ENCODE measurements around the gene GPR158.

Gene GPR158

GRCh38 chr10:25393621-25394020 lies 218.8 kb downstream of the GPR158 start:
- DNase-seq (ENCODE audit: low spot score): no peak

- no peak for DNase-seq (ENCODE audit: low spot score)
Observed at GRCh38 chr10:25398680-25399079, 223.9 kb downstream of the GPR158 start.

DNA sequence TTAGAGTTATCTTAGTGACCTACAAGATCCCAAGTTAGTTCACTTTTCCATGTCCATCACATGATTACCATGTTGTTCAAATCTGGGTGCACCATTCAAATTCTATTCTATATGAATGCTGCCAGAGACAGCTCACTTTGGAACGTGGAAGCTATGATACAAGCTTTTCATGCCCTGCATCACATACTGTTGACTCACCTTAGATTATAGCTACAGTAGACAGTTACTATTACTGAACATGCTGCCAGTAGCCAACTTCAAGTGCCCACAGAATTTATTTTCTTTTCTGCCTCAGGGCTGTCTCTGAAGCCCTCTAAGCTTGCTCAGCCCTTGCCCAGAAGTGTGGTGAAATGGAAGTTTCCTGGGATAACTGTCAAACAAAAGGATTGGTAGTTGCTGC lies 231.1 kb downstream of the GPR158 start:
- DNase-seq (ENCODE audit: low spot score): no peak

- no peak for DNase-seq (ENCODE audit: low spot score)
Observed at GRCh38 chr10:25417611-25418010, 242.8 kb downstream of the GPR158 start.

DNA sequence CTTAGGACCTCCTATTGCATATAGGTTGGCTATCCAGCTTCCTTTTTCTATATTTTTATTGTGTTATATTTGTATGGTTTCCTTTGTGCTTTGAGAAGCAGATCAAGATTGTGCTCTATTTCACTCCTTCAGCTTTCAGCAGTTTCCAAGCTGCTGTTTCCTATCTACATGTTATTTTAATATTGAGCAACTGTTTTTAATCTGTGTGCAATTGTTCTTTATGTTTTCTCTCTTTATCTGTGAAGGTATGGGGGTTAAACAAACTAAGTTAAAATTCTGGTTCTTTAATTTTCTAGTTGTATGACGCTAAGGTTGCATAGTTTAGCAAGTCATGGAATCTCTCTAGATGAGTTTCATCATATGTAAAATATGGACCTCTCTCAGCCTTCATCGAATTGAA lies 251.0 kb downstream of the GPR158 start:
- no peak for DNase-seq (ENCODE audit: low spot score)

GRCh38 chr10:25436431-25436830 lies 261.6 kb downstream of the GPR158 start:
- DNase-seq (ENCODE audit: low spot score): no peak

DNA sequence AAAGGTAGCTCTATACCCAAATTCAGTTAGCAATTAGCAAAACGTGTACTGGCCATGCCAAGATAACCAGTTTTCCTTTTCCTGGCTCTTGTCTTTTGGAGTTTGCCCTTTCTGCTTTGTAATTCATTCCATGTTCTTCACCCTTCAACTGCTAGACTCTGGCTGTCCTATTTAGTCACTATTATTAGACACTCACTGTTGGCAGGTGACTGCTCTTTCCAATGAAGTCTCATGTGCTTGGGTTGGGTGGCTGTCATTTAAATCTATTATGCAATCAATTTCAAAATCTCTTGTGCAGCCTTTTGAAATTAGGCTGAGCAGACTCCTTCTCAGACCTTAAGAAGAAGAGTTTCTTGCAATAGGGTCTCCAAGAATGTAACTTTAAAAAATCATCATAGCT lies 266.5 kb downstream of the GPR158 start:
- no peak for DNase-seq (ENCODE audit: low spot score)

GRCh38 chr10:25444266-25444665 lies 269.5 kb downstream of the GPR158 start:
- DNase-seq (ENCODE audit: low spot score): no peak

- DNase-seq (ENCODE audit: low spot score): no peak
Observed at GRCh38 chr10:25451401-25451800, 276.6 kb downstream of the GPR158 start.

DNA sequence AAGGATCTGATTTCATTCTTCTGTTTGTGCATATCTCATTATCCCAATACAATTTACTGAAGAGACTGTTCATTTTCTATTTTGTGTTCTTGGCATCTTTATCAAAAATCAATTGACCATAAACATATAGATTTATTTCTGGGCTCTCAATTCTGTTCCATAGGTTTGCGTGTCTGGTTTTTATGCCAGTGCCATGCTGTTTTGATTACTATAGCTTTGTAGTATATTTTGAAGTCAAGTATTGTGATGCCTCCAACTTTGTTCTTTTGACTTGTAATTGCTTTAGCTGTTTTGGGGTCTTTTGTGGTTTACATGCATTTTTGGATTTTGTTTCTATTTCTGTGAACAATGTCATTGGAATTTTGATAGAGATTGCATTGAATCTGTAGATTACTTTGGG lies 278.8 kb downstream of the GPR158 start:
- no peak for DNase-seq (ENCODE audit: low spot score)

DNA sequence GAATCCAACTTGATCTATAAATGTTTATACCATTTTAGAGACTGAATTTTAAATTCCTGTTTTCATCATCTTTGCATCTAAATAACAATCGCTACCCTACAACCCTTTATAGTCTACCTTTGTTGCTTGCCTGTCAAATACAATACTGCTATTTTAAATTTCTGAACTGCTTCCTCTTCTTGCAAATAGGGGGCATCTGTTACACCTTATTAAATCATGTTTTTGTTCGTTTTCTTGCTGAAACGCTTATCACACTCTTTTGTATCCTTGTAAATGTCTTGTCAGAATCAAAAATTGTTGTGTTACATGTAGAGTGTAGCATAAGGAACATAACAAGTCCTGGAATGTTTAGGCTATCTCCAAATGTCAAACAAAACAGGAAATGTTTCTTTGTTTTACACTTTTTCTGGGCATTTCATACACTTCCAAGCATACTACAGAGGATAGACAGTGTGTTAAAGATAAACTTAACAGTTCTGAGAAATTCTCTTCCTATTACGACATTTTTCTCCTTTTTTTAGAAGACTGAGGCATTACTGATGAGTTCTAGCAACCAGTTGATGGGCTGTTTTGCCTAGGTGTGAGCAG lies 281.3 kb downstream of the GPR158 start:
- no peak for DNase-seq (ENCODE audit: low spot score)

DNA sequence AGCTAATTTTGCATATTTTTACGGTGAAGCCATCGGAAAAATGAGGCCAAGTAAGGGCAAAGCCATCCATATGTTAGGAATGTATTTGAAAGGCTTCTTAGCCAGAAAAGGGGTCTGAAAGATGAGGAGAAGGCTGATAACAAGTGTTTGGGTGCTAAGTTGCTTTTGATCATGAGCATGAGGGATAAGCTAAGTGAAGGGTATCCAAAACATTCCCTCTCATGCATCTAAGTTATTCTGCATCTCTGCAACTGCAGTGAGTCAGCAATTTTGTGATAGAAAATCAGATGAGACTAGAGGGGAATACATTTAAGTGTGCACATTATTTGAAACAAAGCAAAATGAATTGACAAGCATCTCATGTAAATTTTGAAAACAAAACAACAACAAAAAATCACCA lies 282.8 kb downstream of the GPR158 start:
- no peak for DNase-seq (ENCODE audit: low spot score)

GRCh38 chr10:25465582-25466372 lies 291.0 kb downstream of the GPR158 start:
- DNase-seq (ENCODE audit: low spot score): no peak

- DNase-seq (ENCODE audit: low spot score): no peak
Observed at GRCh38 chr10:25467881-25468280, 293.1 kb downstream of the GPR158 start.

DNA sequence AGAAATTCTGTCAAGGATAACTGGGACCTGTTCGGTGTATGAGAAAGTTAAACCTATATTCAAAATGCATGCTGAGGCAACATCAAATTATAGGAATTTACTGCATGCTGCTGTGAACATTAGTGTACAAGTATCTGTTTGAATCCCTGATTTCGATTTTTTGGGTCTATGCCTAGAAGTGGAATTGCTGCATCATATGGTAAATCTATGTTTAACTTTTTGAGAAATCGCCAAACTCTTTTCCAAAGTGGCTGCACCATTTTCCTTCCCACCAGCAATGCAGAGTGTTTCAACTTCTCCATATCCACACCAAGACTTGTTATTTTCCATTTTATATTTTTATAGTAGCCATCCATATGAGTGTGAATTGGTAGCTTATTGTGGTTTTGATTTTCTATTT lies 306.7 kb downstream of the GPR158 start:
- no peak for DNase-seq (ENCODE audit: low spot score)

GRCh38 chr10:25483999-25484398 lies 309.2 kb downstream of the GPR158 start:
- DNase-seq (ENCODE audit: low spot score): no peak

DNA sequence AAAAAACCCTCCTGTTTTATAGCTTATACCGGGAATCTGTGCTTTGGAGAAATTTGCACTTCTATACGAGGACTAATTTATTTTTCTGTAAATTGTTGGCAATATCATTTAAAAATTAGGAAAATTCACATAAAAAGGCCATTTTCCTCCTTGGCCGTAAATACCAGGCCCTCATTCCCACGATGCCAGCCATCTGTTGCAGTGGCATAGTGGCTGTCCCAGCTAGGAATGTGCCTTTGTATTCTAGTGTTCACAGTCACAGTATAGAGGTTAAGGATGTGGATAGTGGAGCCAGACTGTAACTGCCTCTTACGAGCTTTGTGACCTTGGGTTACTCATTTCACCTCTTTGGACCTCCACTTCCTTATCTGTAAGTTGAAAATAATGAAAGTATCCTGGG lies 312.5 kb downstream of the GPR158 start:
- no peak for DNase-seq (ENCODE audit: low spot score)

DNA sequence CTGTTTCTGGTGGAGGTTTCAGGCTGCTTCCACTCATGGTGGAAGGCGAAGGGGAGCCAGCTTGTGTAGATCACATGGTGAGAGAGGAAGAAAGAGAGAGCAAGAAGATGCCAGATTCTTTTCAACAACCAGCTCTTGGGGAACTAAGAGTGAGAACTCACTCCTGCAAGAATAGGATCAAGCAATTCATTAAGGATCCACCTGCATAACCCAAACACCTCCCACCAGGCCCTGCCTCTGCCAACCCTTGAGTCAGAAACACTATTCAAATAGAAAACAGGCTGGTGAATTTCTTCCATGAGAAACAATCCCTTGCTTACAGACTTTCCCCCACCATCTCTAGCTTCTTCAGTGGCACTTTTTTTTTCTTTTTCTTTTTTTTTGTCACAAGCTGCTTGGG lies 317.2 kb downstream of the GPR158 start:
- DNase-seq (ENCODE audit: low spot score): no peak

GRCh38 chr10:25492680-25493079 lies 317.9 kb downstream of the GPR158 start:
- DNase-seq (ENCODE audit: low spot score): no peak

DNA sequence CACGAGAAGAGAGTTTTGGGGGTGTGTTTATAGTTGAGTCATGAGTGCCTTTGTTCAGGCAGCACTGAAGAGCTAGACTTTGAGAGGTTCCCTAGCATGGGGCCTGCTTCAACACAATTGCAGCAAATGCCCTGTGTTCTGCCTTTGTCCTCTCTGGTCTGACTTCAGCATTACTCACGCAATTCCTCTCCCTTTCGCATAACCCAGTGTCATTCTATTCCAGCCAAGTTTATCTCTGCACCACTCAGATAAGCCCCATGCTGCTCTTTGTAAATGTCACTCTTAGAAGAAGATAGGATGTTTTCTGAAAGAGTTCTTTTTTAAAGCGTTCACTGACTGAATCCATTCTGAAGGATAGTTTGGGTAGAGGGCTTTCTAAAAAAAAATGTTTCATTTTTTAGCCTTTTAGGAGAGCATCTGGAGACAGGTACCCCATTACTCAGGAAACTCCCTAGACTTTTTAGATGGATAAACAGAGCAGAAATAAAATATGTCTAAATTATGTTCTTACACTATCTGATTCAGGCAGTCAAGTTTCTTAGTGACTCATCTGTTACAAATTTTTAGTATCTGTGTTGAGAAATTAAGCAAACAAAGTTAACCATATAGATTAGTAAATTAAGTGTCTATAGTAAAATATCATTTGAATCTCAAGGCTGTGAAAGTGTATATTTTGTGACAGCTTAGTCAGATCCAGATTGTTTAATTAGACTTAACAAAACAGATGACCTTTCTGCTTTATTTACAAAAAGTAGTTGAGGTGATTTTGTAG lies 318.5 kb downstream of the GPR158 start:
- DNase-seq (ENCODE audit: low spot score): no peak

DNA sequence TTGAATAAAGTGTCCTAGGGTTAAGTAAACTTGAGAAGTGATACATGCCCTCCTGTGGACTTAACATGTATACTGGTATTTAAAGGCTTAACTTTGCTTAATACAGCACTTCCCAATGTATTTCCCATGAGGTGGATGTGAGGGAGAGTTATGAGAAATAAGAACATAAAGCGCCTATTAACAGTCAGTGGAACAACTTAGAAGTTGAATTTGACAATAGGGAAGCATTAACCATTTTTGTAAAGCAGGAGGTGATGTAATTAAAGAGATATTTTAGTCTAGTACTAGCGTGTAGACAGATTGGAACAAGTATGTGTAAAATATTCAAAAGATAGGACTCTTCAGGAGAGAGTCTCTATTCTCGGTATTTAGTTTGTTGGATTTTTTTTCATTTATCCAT lies 322.4 kb downstream of the GPR158 start:
- no peak for DNase-seq (ENCODE audit: low spot score)

DNA sequence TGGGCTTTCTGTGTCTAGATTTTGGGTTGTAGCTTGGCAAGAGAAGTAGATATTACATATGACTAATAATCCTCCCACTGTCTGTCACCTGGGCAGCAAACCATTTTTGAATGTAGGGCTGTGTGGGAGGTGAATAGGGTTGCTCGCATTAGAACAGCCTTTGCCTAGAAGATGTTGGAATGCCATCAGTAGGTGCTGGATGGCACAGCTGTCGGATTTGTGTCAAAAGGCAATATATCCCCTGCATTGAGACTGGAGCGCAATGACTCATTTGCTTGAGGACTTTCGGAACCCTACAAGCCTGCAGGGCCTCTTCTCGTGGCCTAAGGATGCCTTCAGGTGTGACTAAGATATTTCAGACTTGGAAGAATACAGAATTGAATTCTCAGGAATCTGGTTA lies 323.8 kb downstream of the GPR158 start:
- no peak for DNase-seq (ENCODE audit: low spot score)

GRCh38 chr10:25501912-25502311 lies 327.1 kb downstream of the GPR158 start:
- no peak for DNase-seq (ENCODE audit: low spot score)

Data from activated CD4-positive, alpha-beta T cell treated with anti-CD3 and anti-CD28 coated beads, Interleukin-2, Interleukin-4, amounts not matched to agents 100 ng/mL and 50 ng/mL, durations not matched to agents 16 hours and 8 hours (primary cell).